PC-3 (cell line): ENCODE data around the gene C1QC.

Experiments used
- CTCF ChIP-seq: fragments of 300-600 bp; sonication (generic); conservative IDR thresholded peaks from 2 replicates; pipeline ENCODE4 v1.5.1; 2017; ENCODE audit warnings: antibody characterized with exemption, low read depth, mild to moderate bottlenecking, low read length
- EZH2 ChIP-seq: fragments of 300-600 bp; sonication (generic); IDR thresholded peaks from one replicate; pipeline ENCODE4 v1.6.1; 2017; ENCODE audit warnings: antibody characterized with exemption, mild to moderate bottlenecking, low read length; ENCODE audit not compliant: unreplicated experiment
- EZH2phosphoT487 ChIP-seq: fragments of 300-600 bp; sonication (generic); IDR thresholded peaks from 2 replicates; pipeline ENCODE4 v1.6.1; 2018; ENCODE audit warnings: mild to moderate bottlenecking, antibody characterized with exemption, low read length, borderline replicate concordance

DNA sequence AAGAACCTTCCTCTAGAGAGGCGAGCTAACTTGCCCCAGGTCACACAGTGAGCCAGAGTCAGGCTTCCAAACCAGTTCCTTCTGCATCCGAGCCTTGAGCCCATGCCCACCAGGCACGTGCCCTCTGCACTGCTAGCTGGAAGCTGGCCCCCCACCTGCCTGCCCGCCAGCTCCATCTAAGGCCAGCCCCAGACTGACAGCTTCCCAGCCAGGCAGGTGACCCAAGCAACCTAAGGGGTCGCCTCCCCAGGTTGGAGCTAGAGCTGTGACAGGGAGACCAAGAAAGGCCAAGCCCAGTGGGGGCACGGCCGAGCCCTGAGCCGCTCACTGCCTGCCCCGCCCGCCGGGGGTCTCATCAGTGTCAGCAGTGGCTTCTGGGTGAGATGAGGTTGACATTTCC lies 26.9 kb upstream of the C1QC start:
- TF ChIP-seq EZH2 (no peak), CTCF (no peak), EZH2phosphoT487 (no peak)
